Peyer's patch (tissue), 4 donors: ENCODE results near the gene REPS1. TPM values are rescaled to one million over a fixed set of nuclear protein-coding genes. Genes with fewer than 3 reads are reported as not detected.

Experiments
- DNase-seq, 3 donors: peaks; one replicate each; pipeline ENCODE4 v3.0.0-alpha.2; 2017 to 2019
- H3K27ac ChIP-seq, 4 donors: fragments of 200-600 bp; sonication (generic); one replicate each; pipeline ENCODE4 v1.5.1; 2016 to 2019
- H3K27me3 ChIP-seq, 2 donors: fragments of 200-600 bp; sonication (generic); one replicate each; pipeline ENCODE4 v1.5.1; 2019
- H3K36me3 ChIP-seq, 3 donors: fragments of 200-600 bp; sonication (generic); one replicate each; pipeline ENCODE4 v1.5.1; 2016 to 2019
- H3K4me1 ChIP-seq, 4 donors: fragments of 200-600 bp; sonication (generic); one replicate each; pipeline ENCODE4 v1.5.1; 2016 to 2019
- H3K4me3 ChIP-seq, 4 donors: fragments of 200-600 bp; sonication (generic); 1 replicate in 3 of 4; 2 replicates in 1 of 4; pipeline ENCODE4 v1.5.1; 2016 to 2019; ENCODE audit warnings: mild to moderate bottlenecking in 1 of 4
- H3K9me3 ChIP-seq, 4 donors: fragments of 200-600 bp; sonication (generic); one replicate each; pipeline ENCODE4 v1.5.1; 2016 to 2019; ENCODE audit warnings: mild to moderate bottlenecking in 1 of 4
- CTCF ChIP-seq, 6 experiments: fragments of 450-650 bp in 4 of 6; fragments of 200-600 bp in 2 of 6; sonication (generic) in 1 of 6; IDR thresholded peaks; one replicate each; pipeline ENCODE4 v1.5.1; 2017 to 2019; ENCODE audit warnings: antibody characterized with exemption in 6 of 6, mild to moderate bottlenecking in 3 of 6, moderate library complexity in 1 of 6
- POLR2A ChIP-seq, 2 donors: fragments of 450-650 bp; IDR thresholded peaks; one replicate each; pipeline ENCODE4 v1.5.1; 2017; ENCODE audit warnings: antibody characterized with exemption in 2 of 2, mild to moderate bottlenecking in 2 of 2, moderate library complexity in 2 of 2
- total RNA-seq, 4 donors: library from RNA; depleted of rRNA; stranded (reverse); fragments of >200 nt; gene quantifications; one replicate each; pipeline ENCODE4 v1.1.0, GENCODE V29; 2016

REPS1 gene
- total RNA-seq, 4 donors from 2014 or later, result 26.8 to 90.4 (median 61.5) TPM

DNA sequence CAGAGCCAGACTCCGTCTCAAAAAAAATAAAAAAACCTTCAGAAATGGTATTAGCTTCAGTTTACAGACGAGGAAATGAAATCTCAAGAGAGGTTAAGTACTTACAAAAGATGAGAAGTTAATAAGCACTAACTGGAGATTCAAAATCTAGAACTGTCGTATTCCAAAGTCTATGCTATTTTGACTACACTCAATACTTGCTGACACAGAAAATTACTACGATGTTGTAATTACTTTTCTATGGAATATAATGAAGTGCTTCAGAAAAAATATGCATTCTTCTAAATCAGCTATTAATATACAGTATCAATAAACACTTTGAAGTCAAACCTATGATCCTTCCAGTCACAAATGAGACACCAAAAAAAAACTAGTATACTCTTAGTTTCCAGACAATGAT is 12.2 kb downstream of the REPS1 start:
- peaks cover 0 to 18% (median 0%) of the 10 kb centered on the region in 4 donors for H3K4me1 ChIP-seq

DNA sequence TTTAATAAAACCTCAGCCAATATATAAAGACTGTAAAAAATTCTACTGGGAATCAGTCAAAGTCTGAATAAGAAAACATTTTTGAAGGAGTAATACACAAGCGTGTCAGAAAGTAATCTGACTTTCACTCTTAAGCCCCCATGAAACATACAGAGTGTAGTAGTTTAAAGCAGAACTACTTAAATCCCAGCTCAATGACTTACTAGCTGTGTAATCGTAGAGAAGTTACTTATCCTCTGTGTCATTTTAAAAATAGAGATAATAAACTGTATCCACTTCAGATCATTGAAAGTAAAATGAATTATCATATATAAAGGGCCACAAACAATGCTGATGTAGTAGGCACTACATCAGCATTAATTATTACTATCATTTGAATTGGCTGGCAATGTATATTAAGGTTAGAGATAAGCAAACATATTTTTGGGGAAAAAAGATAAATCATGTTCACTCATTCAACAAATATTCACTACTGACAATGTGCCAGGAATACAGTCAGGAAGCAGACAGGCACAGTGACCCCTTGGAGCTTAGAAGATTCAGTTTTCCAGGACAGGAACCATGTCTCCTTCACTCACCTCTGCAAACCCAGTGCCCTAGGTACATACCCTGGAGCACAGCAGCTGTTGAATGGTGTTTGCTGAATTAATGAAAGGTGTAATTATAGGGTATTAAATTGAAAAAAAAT is 14.4 kb downstream of the REPS1 start:
- TF ChIP-seq CTCF (IDR thresholded peaks at IDR 0.05) (no peak), POLR2A (IDR thresholded peaks at IDR 0.05) (no peak)
- Histone ChIP-seq H3K4me1 (peaks cover 0 to 22% (median 0%) of the 10 kb centered on the region in 4 donors), H3K4me3 (no peak overlapping the region), H3K9me3 (no peaks in the 10 kb centered on the region), H3K27ac (no peak overlapping the region), H3K27me3 (no peaks in the 10 kb centered on the region), H3K36me3 (no peaks in the 10 kb centered on the region)
- no peak for DNase-seq

More for the DNA sequence above, 12.2 kb downstream of the REPS1 start:
- Histone ChIP-seq H3K36me3 (no peaks in the 10 kb centered on the region), H3K27ac (no peak overlapping the region), H3K9me3 (no peaks in the 10 kb centered on the region), H3K4me3 (no peak overlapping the region), H3K27me3 (no peaks in the 10 kb centered on the region)
- DNase-seq, result no peak
- TF ChIP-seq POLR2A (IDR thresholded peaks at IDR 0.05) (no peak), CTCF (IDR thresholded peaks at IDR 0.05) (no peak)

- Histone ChIP-seq H3K4me3 (no peak overlapping the region), H3K36me3 (no peaks in the 10 kb centered on the region), H3K27me3 (no peaks in the 10 kb centered on the region), H3K27ac (no peak overlapping the region), H3K4me1 (peaks cover 0 to 25% (median 0%) of the 10 kb centered on the region in 4 donors), H3K9me3 (no peaks in the 10 kb centered on the region)
- no peak for DNase-seq
- no peak for TF ChIP-seq CTCF (IDR thresholded peaks at IDR 0.05)
- no peak for TF ChIP-seq POLR2A (IDR thresholded peaks at IDR 0.05)
These were observed 15.8 kb downstream of the REPS1 start for GRCh38 chr6:138972226-138972665.

DNA sequence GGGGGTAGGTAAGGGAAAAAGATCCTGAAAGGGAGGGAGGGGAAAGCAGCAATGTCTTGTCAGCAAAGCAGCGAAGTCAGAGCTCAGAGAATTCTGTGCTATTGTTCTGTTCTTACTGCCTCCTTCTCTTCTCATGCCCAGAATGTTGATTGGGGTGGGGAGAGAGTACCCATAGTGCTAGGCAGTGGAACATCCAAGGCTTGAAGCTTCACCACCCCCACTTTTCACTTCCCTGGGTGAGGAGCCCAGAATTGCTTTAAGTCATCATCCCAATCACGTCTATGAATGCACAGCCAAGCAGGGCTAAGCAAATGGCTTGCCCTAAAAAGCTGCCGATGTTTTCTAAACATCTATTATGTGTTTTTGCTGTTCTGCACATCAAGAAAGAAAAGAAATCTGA is 16.5 kb downstream of the REPS1 start:
- Histone ChIP-seq H3K9me3 (no peaks in the 10 kb centered on the region), H3K36me3 (no peaks in the 10 kb centered on the region), H3K27ac (no peak overlapping the region), H3K4me3 (no peak overlapping the region), H3K27me3 (no peaks in the 10 kb centered on the region), H3K4me1 (peaks cover 0 to 30% (median 0%) of the 10 kb centered on the region in 4 donors)
- no peak for DNase-seq
- no peak for TF ChIP-seq POLR2A (IDR thresholded peaks at IDR 0.05)
- no peak for TF ChIP-seq CTCF (IDR thresholded peaks at IDR 0.05)

GRCh38 chr6:138970856-138971425 is 17.1 kb downstream of the REPS1 start:
- peak overlapping the region in 2 of 4 donors; percentile 18 to 22 for H3K27ac ChIP-seq
- TF ChIP-seq POLR2A (IDR thresholded peaks at IDR 0.05), result no peak
- no peak for TF ChIP-seq CTCF (IDR thresholded peaks at IDR 0.05)
- H3K4me3 ChIP-seq, result no peak overlapping the region
- peaks cover 0 to 30% (median 0%) of the 10 kb centered on the region in 4 donors for H3K4me1 ChIP-seq
- no peak for DNase-seq
- H3K27me3 ChIP-seq, result no peaks in the 10 kb centered on the region
- H3K9me3 ChIP-seq, result no peaks in the 10 kb centered on the region
- H3K36me3 ChIP-seq, result no peaks in the 10 kb centered on the region
